HepG2 (cell line): Measurements from ENCODE around the gene DAB2IP. TPM values are rescaled to one million over a fixed set of nuclear protein-coding genes. Genes with fewer than 3 reads are reported as not detected.

Source experiments
- ATAC-seq: fragments of 200-7000 bp; cut with Tn5 transposase; 3 replicates; pipeline ENCODE4 v1.9.1; 2020; ENCODE audit warnings: mild to moderate bottlenecking, moderate library complexity
- BruUV-seq: library from RNA; stranded (reverse); fragments of 400-500 nt; replicated peaks from 2 replicates; lab custom pipeline; 2021; lab: Mats Ljungman, UMichigan
- CTCF ChIA-PET: fragments of 300-600 bp; formaldehyde crosslinking; extraction: SDS; loops from one replicate; lab custom pipeline; 2021; ENCODE audit warnings: low total read pairs, inconsistent platforms, low intra/inter-chr PET ratio; lab: Yijun Ruan, JAX
- POLR2A ChIA-PET: fragments of 350-600 bp; sonication (Branson Sonifier 250); formaldehyde crosslinking; loops from one replicate; lab custom pipeline; 2020; ENCODE audit warnings: antibody characterized with exemption, inconsistent platforms; lab: Yijun Ruan, JAX
- DNase-seq: peaks from one replicate; pipeline ENCODE4 v3.0.0-alpha.2; 2015; ENCODE audit warnings: low spot score
- FAIRE-seq: peaks from 3 replicates; lab custom pipeline; 2011; peaks lifted over from hg19 to GRCh38; lab: Jason Lieb, UNC
- H2AFZ ChIP-seq: one replicate; pipeline ENCODE4 v1.6.1; 2011; ENCODE audit warnings: low read length, inconsistent platforms
- H3K27ac ChIP-seq: fragments of 300-600 bp; 3 replicates; pipeline ENCODE4 v1.8.0; 2011; ENCODE audit warnings: mixed run types, mild to moderate bottlenecking, mixed read lengths, low read length, inconsistent platforms; ENCODE audit not compliant: insufficient read depth; ENCODE audit errors: extremely low read length
- H3K27me3 ChIP-seq, 2 experiments: fragments of 200-600 bp in 1 of 2; 2 replicates in 1 of 2; 3 replicates in 1 of 2; pipeline versions ENCODE4 v1.6.0 to v1.8.0; 2011; ENCODE audit warnings: low read length in 2 of 2, mild to moderate bottlenecking in 2 of 2, moderate library complexity in 2 of 2, inconsistent platforms in 1 of 2; ENCODE audit not compliant: insufficient read depth in 2 of 2, control insufficient read depth in 1 of 2
- H3K36me3 ChIP-seq, 2 experiments: fragments of 200-600 bp in 1 of 2; replicated peaks in 1 of 2; 2 replicates in 1 of 2; 3 replicates in 1 of 2; pipeline versions ENCODE4 v1.5.1 to v1.8.0; 2011; ENCODE audit warnings: low read length in 2 of 2, inconsistent platforms in 1 of 2; ENCODE audit not compliant: insufficient read depth in 2 of 2, control insufficient read depth in 1 of 2
- H3K4me1 ChIP-seq: 2 replicates; pipeline ENCODE4 v1.5.1; 2012; ENCODE audit warnings: low read length, inconsistent platforms; ENCODE audit not compliant: insufficient read depth
- H3K4me2 ChIP-seq: 2 replicates; pipeline ENCODE4 v1.6.0; 2011; ENCODE audit warnings: low read depth, low read length, inconsistent platforms
- H3K4me3 ChIP-seq, 3 experiments: fragments of 200-600 bp in 1 of 3; sonication (generic), shearing (Covaris generic) in 1 of 3; replicated peaks in 1 of 3; 2 replicates each; pipeline ENCODE4 v1.5.1; 2011 to 2016; ENCODE audit warnings: low read length in 3 of 3, inconsistent platforms in 2 of 3, low read depth in 2 of 3, mild to moderate bottlenecking in 2 of 3, control low read depth in 1 of 3, mixed read lengths in 1 of 3; ENCODE audit not compliant: insufficient read depth in 1 of 3
- H3K79me2 ChIP-seq: one replicate; pipeline ENCODE4 v1.6.1; 2011; ENCODE audit warnings: low read length, inconsistent platforms; ENCODE audit not compliant: insufficient read depth
- H3K9ac ChIP-seq: 2 replicates; pipeline ENCODE4 v1.6.0; 2011; ENCODE audit warnings: mild to moderate bottlenecking, low read depth, low read length, inconsistent platforms; ENCODE audit not compliant: insufficient read depth
- H3K9me3 ChIP-seq: 2 replicates; pipeline ENCODE4 v1.5.1; 2012; ENCODE audit warnings: mild to moderate bottlenecking, low read length
- H4K20me1 ChIP-seq: 2 replicates; pipeline ENCODE4 v1.6.0; 2011; ENCODE audit warnings: inconsistent platforms, mild to moderate bottlenecking, low read length, moderate library complexity; ENCODE audit not compliant: insufficient read depth
- CHD4 ChIP-seq: fragments of 200-600 bp; sonication (generic); IDR thresholded peaks from 2 replicates; pipeline ENCODE4 v1.7.0; 2017; ENCODE audit warnings: mild to moderate bottlenecking, low read length, borderline replicate concordance
- DNMT3B ChIP-seq: conservative IDR thresholded peaks from 2 replicates; pipeline ENCODE4 v1.6.1; 2016; ENCODE audit warnings: missing biosample characterization, control low read depth
- MYNN ChIP-seq: sonication (generic); formaldehyde crosslinking; IDR thresholded peaks from 2 replicates; pipeline ENCODE4 v1.4.0; 2020; ENCODE audit warnings: mild to moderate bottlenecking, low read depth, missing genetic modification reagents
- NCOR1 ChIP-seq: fragments of 200-600 bp; sonication (generic); IDR thresholded peaks from 2 replicates; pipeline ENCODE4 v1.7.0; 2017; ENCODE audit warnings: antibody characterized with exemption, low read length, borderline replicate concordance
- PAF1 ChIP-seq: IDR thresholded peaks from 2 replicates; pipeline ENCODE4 v1.6.1; 2016; ENCODE audit warnings: missing genetic modification reagents, missing compliant biosample characterization
- RCOR2 ChIP-seq: IDR thresholded peaks from 2 replicates; pipeline ENCODE4 v1.6.1; 2016; ENCODE audit warnings: missing biosample characterization, missing genetic modification reagents
- STAG1 ChIP-seq: sonication (generic); formaldehyde crosslinking; IDR thresholded peaks from 2 replicates; pipeline ENCODE4 v1.4.0; 2020; ENCODE audit warnings: missing genetic modification reagents
- TEAD2 ChIP-seq: sonication (generic); formaldehyde crosslinking; IDR thresholded peaks from 2 replicates; pipeline ENCODE4 v1.9.0; 2021; ENCODE audit warnings: missing genetic modification reagents
- U2AF2 ChIP-seq: fragments of 200-400 bp; formaldehyde crosslinking; IDR thresholded peaks from 2 replicates; pipeline ENCODE4 v1.6.1; 2017; ENCODE audit warnings: low read depth, mild to moderate bottlenecking, low read length
- ZNF296 ChIP-seq: sonication (generic); formaldehyde crosslinking; conservative IDR thresholded peaks from 2 replicates; pipeline ENCODE4 v1.5.0; 2020; ENCODE audit warnings: mild to moderate bottlenecking, missing genetic modification reagents
- ZNF557 ChIP-seq: sonication (generic); formaldehyde crosslinking; IDR thresholded peaks from 2 replicates; pipeline ENCODE4 v1.4.0; 2020; ENCODE audit warnings: missing genetic modification reagents
- ZNF672 ChIP-seq: sonication (generic); formaldehyde crosslinking; IDR thresholded peaks from 2 replicates; pipeline ENCODE4 v1.8.1; 2022; ENCODE audit warnings: missing genetic modification reagents
- ZNF776 ChIP-seq: sonication (generic); formaldehyde crosslinking; IDR thresholded peaks from 2 replicates; pipeline ENCODE4 v1.4.0; 2020; ENCODE audit warnings: mild to moderate bottlenecking, missing genetic modification reagents
- ZNF883 ChIP-seq: sonication (generic); formaldehyde crosslinking; IDR thresholded peaks from 2 replicates; pipeline ENCODE4 v1.5.1; 2020; ENCODE audit warnings: mild to moderate bottlenecking, missing genetic modification reagents; ENCODE audit errors: not compliant biosample characterization
- WGBS: methylation state at CpG from one replicate; pipeline ENCODE4 v1.1.6; 2017; ENCODE audit warnings: low lambda C conversion rate; 5-methylcytosine and 5-hydroxymethylcytosine counted together
- in situ Hi-C: cut with HindIII; loops from 2 replicates; pipeline ENCODE4 v1.10.0; 2017; ENCODE audit warnings: low pct_unique_long_range_greater_than_20kb; ENCODE audit not compliant: extremely low pct_ligation_motif_present
- intact Hi-C: fragments of 100-400 bp; cut with micrococcal nuclease; formaldehyde crosslinking; loops from one replicate; pipeline ENCODE4 v1.10.0; 2022; ENCODE audit not compliant: unreplicated experiment
- polyA plus RNA-seq, 8 experiments: library from polyadenylated mRNA; depleted of rRNA in 3 of 8; stranded (reverse) in 7 of 8; unstranded in 1 of 8; fragments of >200 nt; fragmentation: Illumina TruSeq in 4 of 8; extraction: Trizol in 4 of 8; gene quantifications; 2 replicates each; pipeline versions ENCODE4 v1.2.1 to v1.2.3, GENCODE V29; 2011 to 2016; ENCODE audit warnings: low read depth in 4 of 8, missing spikeins in 1 of 8, mixed read lengths in 1 of 8; ENCODE audit not compliant: insufficient read depth in 1 of 8
- total RNA-seq, 5 experiments: library from RNA; depleted of rRNA; stranded (reverse); fragments of >200 nt; fragmentation: Illumina TruSeq; extraction: Trizol; gene quantifications; 2 replicates each; pipeline ENCODE4 v1.2.3, GENCODE V29; 2016; ENCODE audit warnings: low read depth in 1 of 5

DAB2IP gene
- total and polyA plus RNA-seq, 2 of the 13 experiments (the other 11 are each of a cell fraction or from before 2014, with no cell fraction given), result 25.3 to 37.9 TPM

GRCh38 chr9:121826711-121827110 is 175.3 kb downstream of the DAB2IP start:
- no peak for FAIRE-seq
- WGBS, result 56% methylated on average over 5 of the region's 7 CpGs
- Histone ChIP-seq H2AFZ (no peak overlapping the region), H3K36me3 (no peaks in the 10 kb centered on the region), H3K4me3 (no peak overlapping the region), H3K27me3 (peaks cover 0 to 8% of the 10 kb centered on the region in 2 experiments; a peak in 1 of 5 replicates), H3K79me2 (no peaks in the 10 kb centered on the region), H3K27ac (no peak overlapping the region), H3K4me2 (no peak overlapping the region), H3K9me3 (no peaks in the 10 kb centered on the region), H3K4me1 (peaks cover 22% of the 10 kb centered on the region), H3K9ac (no peak overlapping the region), H4K20me1 (no peaks in the 10 kb centered on the region)
- BruUV-seq, result no TSS peak
- ATAC-seq, result no peak
- no peak for DNase-seq
- CTCF ChIA-PET, result no interaction called here
- in situ Hi-C loops (no loop called here), intact Hi-C loops (loop anchor here (10.0 kb wide), 1 partner anchor 82 kb away; no protein-coding TSS in a partner anchor)
- TF ChIP-seq PAF1 (CRISPR knock-in tag) (no peak), RCOR2 (CRISPR knock-in tag) (no peak), ZNF883 (CRISPR knock-in tag) (no peak), TEAD2 (CRISPR knock-in tag) (no peak), ZNF672 (CRISPR knock-in tag) (no peak), MYNN (CRISPR knock-in tag) (no peak), DNMT3B (CRISPR knock-in tag) (no peak), U2AF2 (no peak), STAG1 (CRISPR knock-in tag) (no peak)
- POLR2A ChIA-PET, result no interaction called here

DNA sequence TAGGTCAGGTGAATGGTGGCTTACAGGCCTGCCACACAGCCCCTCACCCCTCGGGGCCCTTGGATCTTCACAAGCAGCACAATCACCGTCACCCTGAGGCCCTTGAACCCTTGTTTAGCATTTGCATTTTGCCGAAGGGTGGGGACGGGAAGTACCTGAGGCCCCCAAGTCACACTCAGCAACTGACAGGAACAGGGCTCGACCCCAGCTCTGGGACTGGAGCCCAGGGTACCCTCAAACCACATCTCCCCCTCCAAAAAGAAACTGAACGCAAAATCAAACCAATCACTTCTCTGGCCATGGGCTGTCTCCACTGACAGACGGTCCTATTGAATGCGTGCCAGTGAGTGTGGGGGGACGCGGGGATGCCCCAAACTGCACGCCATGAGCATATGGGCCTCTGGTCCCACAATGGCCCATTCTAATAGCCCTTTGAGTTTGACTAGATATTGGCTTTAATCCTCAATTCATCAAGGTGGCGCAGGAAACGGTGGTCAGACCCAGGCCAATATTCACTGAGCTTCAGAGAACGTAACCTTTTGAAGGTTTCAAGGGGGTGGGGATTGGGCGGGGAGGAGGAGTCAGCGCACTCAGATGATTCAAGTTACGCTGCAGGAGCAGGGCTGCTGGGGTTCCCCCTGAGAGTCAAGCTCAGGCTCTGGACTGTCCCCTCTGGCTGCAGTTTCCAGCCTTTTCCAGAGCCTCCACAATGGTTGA is 176.0 kb downstream of the DAB2IP start:
- ChIA-PET POLR2A (no interaction called here), CTCF (no interaction called here)
- Histone ChIP-seq H3K4me1 (peaks cover 22% of the 10 kb centered on the region), H2AFZ (no peak overlapping the region), H3K4me3 (no peak overlapping the region), H3K36me3 (no peaks in the 10 kb centered on the region), H3K9ac (no peak overlapping the region), H3K27me3 (peaks cover 0 to 5% of the 10 kb centered on the region in 2 experiments; a peak in 1 of 5 replicates), H3K9me3 (no peaks in the 10 kb centered on the region), H3K79me2 (no peaks in the 10 kb centered on the region), H3K27ac (no peak overlapping the region), H4K20me1 (no peaks in the 10 kb centered on the region), H3K4me2 (no peak overlapping the region)
- ATAC-seq, result no peak
- FAIRE-seq, result no peak
- WGBS, result 67% methylated on average over 13 of the region's 17 CpGs
- no peak for TF ChIP-seq NCOR1
- TF ChIP-seq ZNF557 (CRISPR knock-in tag), result no peak
- no peak for TF ChIP-seq ZNF776 (CRISPR knock-in tag)
- no peak for TF ChIP-seq ZNF296 (CRISPR knock-in tag)
- no peak for TF ChIP-seq CHD4
- intact Hi-C loops (loop anchor here (10.0 kb wide), 1 partner anchor 83 kb away; no protein-coding TSS in a partner anchor), in situ Hi-C loops (no loop called here)
- no TSS peak for BruUV-seq
- DNase-seq, result no peak
